ENCODE results near the gene OBP2B. TPM values are rescaled to one million over a fixed set of nuclear protein-coding genes. Genes with fewer than 3 reads are reported as not detected.

The OBP2B gene
- polyA plus RNA-seq, 1 donor (not counting 4 experiments of a cell fraction or from before 2014, with no cell fraction given): not detected

DNA sequence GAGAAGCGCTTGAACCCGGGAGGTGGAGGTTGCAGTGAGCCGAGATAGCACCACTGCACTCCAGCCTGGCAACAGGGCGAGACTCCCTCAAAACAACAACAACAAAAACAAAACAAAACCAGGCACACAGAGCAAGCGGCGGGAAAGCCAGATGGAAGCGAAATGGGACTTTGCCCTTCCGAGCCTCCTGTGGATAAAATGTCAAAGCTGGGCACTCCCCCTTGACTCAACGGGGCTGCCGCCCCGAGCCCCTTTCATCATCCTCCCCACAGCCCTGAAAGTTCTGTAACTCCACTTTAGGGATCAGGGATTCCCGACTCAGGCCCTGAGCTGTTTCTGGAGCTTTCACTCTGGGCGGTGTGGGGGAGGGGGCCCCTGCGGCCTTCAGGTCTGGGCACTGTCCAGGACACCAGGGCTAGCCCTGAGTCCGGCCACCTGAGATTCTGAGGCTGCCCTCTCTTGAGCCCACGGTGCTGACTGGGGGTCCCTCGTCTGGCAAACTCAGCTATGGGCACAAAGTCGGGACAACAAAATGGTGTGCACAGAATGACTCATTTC lies 30.6 kb upstream of the OBP2B start:
- Histone ChIP-seq H4K20me1 (ENCODE audit: control insufficient read depth, extremely low read depth, insufficient read depth, low read length) (no peaks in the 10 kb centered on the region), H3K4me2 (ENCODE audit: control insufficient read depth, extremely low read depth, insufficient read depth, low read depth, low read length) (no peak overlapping the region), H3K27me3 (ENCODE audit: control insufficient read depth, extremely low read depth, insufficient read depth, low read length) (no peaks in the 10 kb centered on the region), H3K9me3 (ENCODE audit: control insufficient read depth, low read depth, low read length) (no peaks in the 10 kb centered on the region), H2AFZ (ENCODE audit: control insufficient read depth, low read length) (no peak overlapping the region), H3K9me1 (ENCODE audit: control insufficient read depth, extremely low read depth, insufficient read depth, low read length) (no peaks in the 10 kb centered on the region), H3K79me2 (ENCODE audit: control insufficient read depth, insufficient read depth, low read length) (no peaks in the 10 kb centered on the region), H3K36me3 (ENCODE audit: control insufficient read depth in 2 of 2, extremely low read depth in 1 of 2, insufficient read depth in 2 of 2, low read length in 2 of 2) (no peaks in the 10 kb centered on the region), H3K27ac (ENCODE audit: control insufficient read depth, insufficient read depth, low read length) (no peak overlapping the region), H3K4me1 (ENCODE audit: control insufficient read depth, extremely low read depth, insufficient read depth, low read length) (peaks cover 8% of the 10 kb centered on the region), H3K4me3 (ENCODE audit: control insufficient read depth in 2 of 3, extremely low read depth in 1 of 3, insufficient read depth in 2 of 3, low read depth in 1 of 3, low read length in 3 of 3) (no peak overlapping the region), H3K9ac (ENCODE audit: control insufficient read depth, extremely low read depth, insufficient read depth, low read length) (no peak overlapping the region)
- no peak for TF ChIP-seq EZH2 (IDR thresholded peaks at IDR 0.05; ENCODE audit: low read length)
- TF ChIP-seq, protein P1, sequence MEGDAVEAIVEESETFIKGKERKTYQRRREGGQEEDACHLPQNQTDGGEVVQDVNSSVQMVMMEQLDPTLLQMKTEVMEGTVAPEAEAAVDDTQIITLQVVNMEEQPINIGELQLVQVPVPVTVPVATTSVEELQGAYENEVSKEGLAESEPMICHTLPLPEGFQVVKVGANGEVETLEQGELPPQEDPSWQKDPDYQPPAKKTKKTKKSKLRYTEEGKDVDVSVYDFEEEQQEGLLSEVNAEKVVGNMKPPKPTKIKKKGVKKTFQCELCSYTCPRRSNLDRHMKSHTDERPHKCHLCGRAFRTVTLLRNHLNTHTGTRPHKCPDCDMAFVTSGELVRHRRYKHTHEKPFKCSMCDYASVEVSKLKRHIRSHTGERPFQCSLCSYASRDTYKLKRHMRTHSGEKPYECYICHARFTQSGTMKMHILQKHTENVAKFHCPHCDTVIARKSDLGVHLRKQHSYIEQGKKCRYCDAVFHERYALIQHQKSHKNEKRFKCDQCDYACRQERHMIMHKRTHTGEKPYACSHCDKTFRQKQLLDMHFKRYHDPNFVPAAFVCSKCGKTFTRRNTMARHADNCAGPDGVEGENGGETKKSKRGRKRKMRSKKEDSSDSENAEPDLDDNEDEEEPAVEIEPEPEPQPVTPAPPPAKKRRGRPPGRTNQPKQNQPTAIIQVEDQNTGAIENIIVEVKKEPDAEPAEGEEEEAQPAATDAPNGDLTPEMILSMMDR (optimal IDR thresholded peaks at IDR 0.05 in 1 of 3, IDR thresholded peaks at IDR 0.05 in 1 of 3, conservative IDR thresholded peaks at IDR 0.05 in 1 of 3; ENCODE audit: extremely low read depth in 1 of 3, insufficient read depth in 2 of 3, low read length in 3 of 3): no peak
- dilution Hi-C loops (cut with MboI; ENCODE audit: extremely low pct_ligation_motif_present, low sequenced_read_pairs): no loop called here
- FAIRE-seq: no peak
- no peak for DNase-seq (ENCODE audit: low read depth, low spot score)

DNA sequence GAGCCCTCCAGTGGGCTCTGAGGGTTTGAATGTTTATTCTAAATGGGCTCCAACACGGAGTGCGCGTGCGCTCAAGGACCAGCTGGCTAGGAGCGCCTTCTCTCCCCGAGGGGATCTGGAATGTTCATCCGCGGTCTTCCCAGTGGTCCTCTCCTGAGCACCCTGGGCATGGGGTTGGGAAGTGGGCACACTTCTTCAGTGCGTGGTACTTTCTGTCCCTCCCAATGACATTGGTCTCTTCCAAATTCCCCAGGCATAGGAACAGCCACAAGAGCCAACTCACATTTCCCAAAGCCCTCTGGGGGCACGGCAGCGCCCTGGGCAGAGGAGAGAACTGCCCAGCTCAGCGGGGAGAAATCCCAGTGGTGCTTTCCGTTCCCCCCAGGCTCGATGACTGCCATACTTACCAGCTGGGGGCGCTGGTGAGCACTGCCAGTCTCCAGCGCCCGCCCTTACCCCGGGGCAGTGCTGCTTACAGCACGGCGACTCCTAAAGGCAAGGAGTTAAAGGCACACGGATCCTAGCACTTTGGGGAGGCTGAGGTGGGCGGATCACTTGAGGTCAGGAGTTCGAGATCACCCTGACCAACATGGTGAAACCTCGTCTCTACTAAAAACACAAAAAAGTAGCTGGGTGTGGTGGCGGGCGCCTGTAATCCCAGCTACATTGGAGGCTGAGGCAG lies 29.9 kb upstream of the OBP2B start:
- no peak overlapping the region for H3K9ac ChIP-seq (ENCODE audit: control insufficient read depth, extremely low read depth, insufficient read depth, low read length)
- no peaks in the 10 kb centered on the region for H3K9me1 ChIP-seq (ENCODE audit: control insufficient read depth, extremely low read depth, insufficient read depth, low read length)
- H3K9me3 ChIP-seq (ENCODE audit: control insufficient read depth, low read depth, low read length): no peaks in the 10 kb centered on the region
- TF ChIP-seq, protein P1 (optimal IDR thresholded peaks at IDR 0.05 in 1 of 3, IDR thresholded peaks at IDR 0.05 in 1 of 3, conservative IDR thresholded peaks at IDR 0.05 in 1 of 3; ENCODE audit: extremely low read depth in 1 of 3, insufficient read depth in 2 of 3, low read length in 3 of 3): peak; percentile 67 to 93 (median 74)
- no peak for TF ChIP-seq EZH2 (IDR thresholded peaks at IDR 0.05; ENCODE audit: low read length)
- H3K27ac ChIP-seq (ENCODE audit: control insufficient read depth, insufficient read depth, low read length): no peak overlapping the region
- dilution Hi-C loops (cut with MboI; ENCODE audit: extremely low pct_ligation_motif_present, low sequenced_read_pairs): no loop called here
- no peaks in the 10 kb centered on the region for H3K27me3 ChIP-seq (ENCODE audit: control insufficient read depth, extremely low read depth, insufficient read depth, low read length)
- H3K4me3 ChIP-seq (ENCODE audit: control insufficient read depth in 2 of 3, extremely low read depth in 1 of 3, insufficient read depth in 2 of 3, low read depth in 1 of 3, low read length in 3 of 3): peak overlapping the region in 1 of 3 experiments; percentile 1
- DNase-seq (ENCODE audit: low read depth, low spot score) (peak; percentile 23), FAIRE-seq (no peak)
- no peak overlapping the region for H2AFZ ChIP-seq (ENCODE audit: control insufficient read depth, low read length)
- peak overlapping the region; percentile 49 for H3K4me2 ChIP-seq (ENCODE audit: control insufficient read depth, extremely low read depth, insufficient read depth, low read depth, low read length)
- no peaks in the 10 kb centered on the region for H3K36me3 ChIP-seq (ENCODE audit: control insufficient read depth in 2 of 2, extremely low read depth in 1 of 2, insufficient read depth in 2 of 2, low read length in 2 of 2)
- H3K79me2 ChIP-seq (ENCODE audit: control insufficient read depth, insufficient read depth, low read length): no peaks in the 10 kb centered on the region
- peaks cover 8% of the 10 kb centered on the region for H3K4me1 ChIP-seq (ENCODE audit: control insufficient read depth, extremely low read depth, insufficient read depth, low read length)
- H4K20me1 ChIP-seq (ENCODE audit: control insufficient read depth, extremely low read depth, insufficient read depth, low read length): no peaks in the 10 kb centered on the region
